Measurements from ENCODE around the gene DOCK4. TPM values are rescaled to one million over a fixed set of nuclear protein-coding genes. Genes with fewer than 3 reads are reported as not detected.
A peak's percentile ranks its signal among the peaks of the same experiment; 100 is the strongest.
"Not testable (repeated sequence)": the region's sequence is repeated elsewhere in the genome, so short reads cannot be mapped to it uniquely, and the experiment has no call there.

The DOCK4 gene
- total RNA-seq, 1 donor: 31.8 TPM

GRCh38 chr7:111911166-111911961 lies 294.8 kb downstream of the DOCK4 start:
- Histone ChIP-seq H3K36me3 (ENCODE audit: insufficient read depth, low read length) (peaks cover 4% of the 10 kb centered on the region), H3K79me2 (ENCODE audit: insufficient read depth, low read length) (no peaks in the 10 kb centered on the region), H3K27me3 (ENCODE audit: insufficient read depth, low read length) (peaks cover 7% of the 10 kb centered on the region), H3K4me2 (ENCODE audit: insufficient read depth, low read length) (no peak overlapping the region), H4K20me1 (ENCODE audit: insufficient read depth, low read length) (peaks cover 3% of the 10 kb centered on the region), H3K9me3 (ENCODE audit: low read depth, low read length) (no peaks in the 10 kb centered on the region), H3K4me3 (ENCODE audit: insufficient read depth, low read length) (no peak overlapping the region), H3K4me1 (ENCODE audit: insufficient read depth, low read length) (no peaks in the 10 kb centered on the region), H3K27ac (ENCODE audit: low read depth, low read length) (no peak overlapping the region), H2AFZ (ENCODE audit: low read length) (no peak overlapping the region)
- no peak for TF ChIP-seq CTCF (IDR thresholded peaks at IDR 0.05; ENCODE audit: extremely low read depth, low read depth, low read length)
- no peak for DNase-seq (ENCODE audit: insufficient read length, low spot score, missing footprints)

DNA sequence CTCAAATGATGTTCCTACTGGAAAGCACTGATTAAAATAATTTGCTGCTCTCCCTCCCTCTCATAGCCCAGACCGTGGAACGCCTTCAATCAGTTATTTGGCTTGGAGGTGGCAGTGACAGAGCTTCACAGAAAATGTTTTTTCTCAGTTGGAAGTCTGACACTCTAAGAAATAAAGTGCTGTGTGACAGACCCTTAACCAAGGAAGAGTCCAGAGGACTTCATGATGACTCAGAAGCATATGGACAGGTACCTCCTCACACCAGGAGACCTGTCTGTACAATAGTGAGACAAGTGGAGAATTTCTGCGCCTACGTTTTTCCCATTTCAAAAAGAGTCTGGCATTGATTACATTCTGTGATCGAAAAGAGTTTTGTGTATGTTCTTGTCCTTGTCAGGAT lies 295.5 kb downstream of the DOCK4 start:
- Histone ChIP-seq H3K9me3 (ENCODE audit: low read depth, low read length) (no peaks in the 10 kb centered on the region), H3K4me1 (ENCODE audit: insufficient read depth, low read length) (no peaks in the 10 kb centered on the region), H3K4me2 (ENCODE audit: insufficient read depth, low read length) (no peak overlapping the region), H2AFZ (ENCODE audit: low read length) (no peak overlapping the region), H3K79me2 (ENCODE audit: insufficient read depth, low read length) (no peaks in the 10 kb centered on the region), H3K36me3 (ENCODE audit: insufficient read depth, low read length) (peaks cover 4% of the 10 kb centered on the region), H3K27ac (ENCODE audit: low read depth, low read length) (no peak overlapping the region), H3K4me3 (ENCODE audit: insufficient read depth, low read length) (no peak overlapping the region), H3K27me3 (ENCODE audit: insufficient read depth, low read length) (peaks cover 2% of the 10 kb centered on the region), H4K20me1 (ENCODE audit: insufficient read depth, low read length) (peaks cover 3% of the 10 kb centered on the region)
- DNase-seq (ENCODE audit: insufficient read length, low spot score, missing footprints): peak; percentile 8
- TF ChIP-seq CTCF (IDR thresholded peaks at IDR 0.05; ENCODE audit: extremely low read depth, low read depth, low read length): no peak

DNA sequence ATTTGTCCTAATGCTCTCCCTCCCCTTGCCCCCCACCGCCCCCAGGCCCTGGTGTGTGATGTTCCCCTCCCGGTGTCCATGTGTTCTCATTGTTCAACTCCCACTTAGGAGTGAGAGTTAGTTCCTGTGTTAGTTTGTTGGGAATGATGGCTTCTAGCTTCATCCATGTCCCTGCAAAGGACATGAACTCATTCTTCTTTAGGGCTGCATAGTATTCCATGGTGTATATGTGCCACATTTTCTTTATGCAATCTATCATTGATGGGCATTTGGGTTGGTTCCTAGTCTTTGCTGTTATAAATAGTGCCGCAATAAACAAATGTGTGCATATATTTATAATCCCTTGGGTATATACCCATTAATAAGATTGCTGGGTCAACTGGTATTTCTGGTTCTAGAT lies 297.5 kb downstream of the DOCK4 start:
- not testable (repeated sequence) for H3K4me3 ChIP-seq (ENCODE audit: insufficient read depth, low read length); H3K27me3 ChIP-seq (ENCODE audit: insufficient read depth, low read length); H3K4me2 ChIP-seq (ENCODE audit: insufficient read depth, low read length); H3K9me3 ChIP-seq (ENCODE audit: low read depth, low read length); H3K4me1 ChIP-seq (ENCODE audit: insufficient read depth, low read length); DNase-seq (ENCODE audit: insufficient read length, low spot score, missing footprints); H3K36me3 ChIP-seq (ENCODE audit: insufficient read depth, low read length); H2AFZ ChIP-seq (ENCODE audit: low read length); H4K20me1 ChIP-seq (ENCODE audit: insufficient read depth, low read length); H3K27ac ChIP-seq (ENCODE audit: low read depth, low read length); H3K79me2 ChIP-seq (ENCODE audit: insufficient read depth, low read length)

- peaks cover 3% of the 10 kb centered on the region for H4K20me1 ChIP-seq (ENCODE audit: insufficient read depth, low read length)
- H3K27ac ChIP-seq (ENCODE audit: low read depth, low read length): no peak overlapping the region
- peaks cover 6% of the 10 kb centered on the region for H3K36me3 ChIP-seq (ENCODE audit: insufficient read depth, low read length)
- no peak for TF ChIP-seq CTCF (IDR thresholded peaks at IDR 0.05; ENCODE audit: extremely low read depth, low read depth, low read length)
- no peak overlapping the region for H2AFZ ChIP-seq (ENCODE audit: low read length)
- no peaks in the 10 kb centered on the region for H3K9me3 ChIP-seq (ENCODE audit: low read depth, low read length)
- H3K79me2 ChIP-seq (ENCODE audit: insufficient read depth, low read length): no peaks in the 10 kb centered on the region
- H3K4me1 ChIP-seq (ENCODE audit: insufficient read depth, low read length): no peaks in the 10 kb centered on the region
- no peak overlapping the region for H3K4me2 ChIP-seq (ENCODE audit: insufficient read depth, low read length)
- no peaks in the 10 kb centered on the region for H3K27me3 ChIP-seq (ENCODE audit: insufficient read depth, low read length)
- H3K4me3 ChIP-seq (ENCODE audit: insufficient read depth, low read length): no peak overlapping the region
- DNase-seq (ENCODE audit: insufficient read length, low spot score, missing footprints): peak; percentile 4
Observed at GRCh38 chr7:111903797-111904196, 302.4 kb downstream of the DOCK4 start.
